HepG2 (cell line): ENCODE results near the gene PRICKLE3. TPM values are rescaled to one million over a fixed set of nuclear protein-coding genes. Genes with fewer than 3 reads are reported as not detected.

Source experiments
- AGO1 ChIP-seq: fragments of 200-400 bp; formaldehyde crosslinking; IDR thresholded peaks from 2 replicates; pipeline ENCODE4 v1.6.1; 2017; ENCODE audit warnings: mild to moderate bottlenecking, low read depth, low read length, moderate library complexity; ENCODE audit not compliant: poor library complexity, severe bottlenecking
- BCL6 ChIP-seq: IDR thresholded peaks from 2 replicates; pipeline ENCODE4 v1.6.1; 2016; ENCODE audit warnings: missing genetic modification reagents, missing compliant biosample characterization
- CCDC6 ChIP-seq: sonication (generic); formaldehyde crosslinking; IDR thresholded peaks from 2 replicates; pipeline ENCODE4 v1.8.1; 2022; ENCODE audit warnings: mild to moderate bottlenecking, missing genetic modification reagents, moderate library complexity
- CHD2 ChIP-seq: IDR thresholded peaks from 2 replicates; pipeline ENCODE4 v1.6.1; 2011; ENCODE audit warnings: low read depth, low read length, improper control_type of control experiment
- HDAC6 ChIP-seq: fragments of 200-600 bp; sonication (generic); IDR thresholded peaks from 2 replicates; pipeline ENCODE4 v1.7.0; 2017; ENCODE audit warnings: mild to moderate bottlenecking, antibody characterized with exemption, low read length, low read depth
- HIVEP1 ChIP-seq: sonication (generic); formaldehyde crosslinking; IDR thresholded peaks from 2 replicates; pipeline ENCODE4 v1.4.0; 2020; ENCODE audit warnings: mild to moderate bottlenecking, missing genetic modification reagents
- KLF12 ChIP-seq: sonication (generic); formaldehyde crosslinking; IDR thresholded peaks from 2 replicates; pipeline ENCODE4 v1.4.0; 2020; ENCODE audit warnings: missing genetic modification reagents, borderline replicate concordance
- MEIS1 ChIP-seq: sonication (generic); formaldehyde crosslinking; IDR thresholded peaks from 2 replicates; pipeline ENCODE4 v1.9.0; 2021; ENCODE audit warnings: mild to moderate bottlenecking, missing genetic modification reagents, moderate library complexity, borderline replicate concordance
- SIX1 ChIP-seq: sonication (generic); formaldehyde crosslinking; IDR thresholded peaks from 2 replicates; pipeline ENCODE4 v1.4.0; 2020; ENCODE audit warnings: missing genetic modification reagents, borderline replicate concordance
- SPEN ChIP-seq: sonication (generic); formaldehyde crosslinking; IDR thresholded peaks from 2 replicates; pipeline ENCODE4 v1.5.1; 2020; ENCODE audit warnings: low read depth, mild to moderate bottlenecking, missing genetic modification reagents
- ZBTB37 ChIP-seq: sonication (generic); formaldehyde crosslinking; IDR thresholded peaks from 2 replicates; pipeline ENCODE4 v1.4.0; 2020; ENCODE audit warnings: mild to moderate bottlenecking, missing genetic modification reagents
- ZEB1 ChIP-seq: IDR thresholded peaks from 2 replicates; pipeline ENCODE4 v1.6.1; 2012; ENCODE audit warnings: mild to moderate bottlenecking, low read depth, inconsistent platforms; ENCODE audit not compliant: insufficient replicate concordance
- ZNF335 ChIP-seq: sonication (generic); formaldehyde crosslinking; IDR thresholded peaks from 2 replicates; pipeline ENCODE4 v1.4.0; 2020; ENCODE audit warnings: missing genetic modification reagents
- ZNF33B ChIP-seq: sonication (generic); formaldehyde crosslinking; IDR thresholded peaks from 2 replicates; pipeline ENCODE4 v1.5.1; 2020; ENCODE audit warnings: mild to moderate bottlenecking, missing genetic modification reagents
- ZNF850 ChIP-seq: sonication (generic); formaldehyde crosslinking; conservative IDR thresholded peaks from 2 replicates; pipeline ENCODE4 v1.9.0; 2021; ENCODE audit warnings: mild to moderate bottlenecking, missing genetic modification reagents
- ZNF883 ChIP-seq: sonication (generic); formaldehyde crosslinking; IDR thresholded peaks from 2 replicates; pipeline ENCODE4 v1.5.1; 2020; ENCODE audit warnings: mild to moderate bottlenecking, missing genetic modification reagents; ENCODE audit errors: not compliant biosample characterization
- polyA plus RNA-seq, 8 experiments: library from polyadenylated mRNA; depleted of rRNA in 3 of 8; stranded (reverse) in 7 of 8; unstranded in 1 of 8; fragments of >200 nt; fragmentation: Illumina TruSeq in 4 of 8; extraction: Trizol in 4 of 8; gene quantifications; 2 replicates each; pipeline versions ENCODE4 v1.2.1 to v1.2.3, GENCODE V29; 2011 to 2016; ENCODE audit warnings: low read depth in 4 of 8, missing spikeins in 1 of 8, mixed read lengths in 1 of 8; ENCODE audit not compliant: insufficient read depth in 1 of 8
- total RNA-seq, 5 experiments: library from RNA; depleted of rRNA; stranded (reverse); fragments of >200 nt; fragmentation: Illumina TruSeq; extraction: Trizol; gene quantifications; 2 replicates each; pipeline ENCODE4 v1.2.3, GENCODE V29; 2016; ENCODE audit warnings: low read depth in 1 of 5
- TF ChIP-seq, protein P1 (sequence below): sonication (generic); formaldehyde crosslinking; IDR thresholded peaks from 2 replicates; pipeline ENCODE4 v1.4.0; 2020; ENCODE audit warnings: missing genetic modification reagents, borderline replicate concordance
- TF ChIP-seq, protein P2 (sequence below): sonication (generic); formaldehyde crosslinking; IDR thresholded peaks from 2 replicates; pipeline ENCODE4 v1.8.0; 2022; ENCODE audit warnings: missing genetic modification reagents, mild to moderate bottlenecking, borderline replicate concordance

Gene PRICKLE3
- total and polyA plus RNA-seq, 2 of the 13 experiments (the other 11 are each of a cell fraction or from before 2014, with no cell fraction given), result 2.6 TPM

- no peak for TF ChIP-seq ZBTB37 (CRISPR knock-in tag)
- no peak for TF ChIP-seq ZNF850 (CRISPR knock-in tag)
- TF ChIP-seq BCL6, result no peak
- TF ChIP-seq ZNF335 (CRISPR knock-in tag), result no peak
- TF ChIP-seq ZNF883 (CRISPR knock-in tag), result peak; percentile 46
- TF ChIP-seq CCDC6 (CRISPR knock-in tag), result peak; percentile 85
- TF ChIP-seq, protein P1, sequence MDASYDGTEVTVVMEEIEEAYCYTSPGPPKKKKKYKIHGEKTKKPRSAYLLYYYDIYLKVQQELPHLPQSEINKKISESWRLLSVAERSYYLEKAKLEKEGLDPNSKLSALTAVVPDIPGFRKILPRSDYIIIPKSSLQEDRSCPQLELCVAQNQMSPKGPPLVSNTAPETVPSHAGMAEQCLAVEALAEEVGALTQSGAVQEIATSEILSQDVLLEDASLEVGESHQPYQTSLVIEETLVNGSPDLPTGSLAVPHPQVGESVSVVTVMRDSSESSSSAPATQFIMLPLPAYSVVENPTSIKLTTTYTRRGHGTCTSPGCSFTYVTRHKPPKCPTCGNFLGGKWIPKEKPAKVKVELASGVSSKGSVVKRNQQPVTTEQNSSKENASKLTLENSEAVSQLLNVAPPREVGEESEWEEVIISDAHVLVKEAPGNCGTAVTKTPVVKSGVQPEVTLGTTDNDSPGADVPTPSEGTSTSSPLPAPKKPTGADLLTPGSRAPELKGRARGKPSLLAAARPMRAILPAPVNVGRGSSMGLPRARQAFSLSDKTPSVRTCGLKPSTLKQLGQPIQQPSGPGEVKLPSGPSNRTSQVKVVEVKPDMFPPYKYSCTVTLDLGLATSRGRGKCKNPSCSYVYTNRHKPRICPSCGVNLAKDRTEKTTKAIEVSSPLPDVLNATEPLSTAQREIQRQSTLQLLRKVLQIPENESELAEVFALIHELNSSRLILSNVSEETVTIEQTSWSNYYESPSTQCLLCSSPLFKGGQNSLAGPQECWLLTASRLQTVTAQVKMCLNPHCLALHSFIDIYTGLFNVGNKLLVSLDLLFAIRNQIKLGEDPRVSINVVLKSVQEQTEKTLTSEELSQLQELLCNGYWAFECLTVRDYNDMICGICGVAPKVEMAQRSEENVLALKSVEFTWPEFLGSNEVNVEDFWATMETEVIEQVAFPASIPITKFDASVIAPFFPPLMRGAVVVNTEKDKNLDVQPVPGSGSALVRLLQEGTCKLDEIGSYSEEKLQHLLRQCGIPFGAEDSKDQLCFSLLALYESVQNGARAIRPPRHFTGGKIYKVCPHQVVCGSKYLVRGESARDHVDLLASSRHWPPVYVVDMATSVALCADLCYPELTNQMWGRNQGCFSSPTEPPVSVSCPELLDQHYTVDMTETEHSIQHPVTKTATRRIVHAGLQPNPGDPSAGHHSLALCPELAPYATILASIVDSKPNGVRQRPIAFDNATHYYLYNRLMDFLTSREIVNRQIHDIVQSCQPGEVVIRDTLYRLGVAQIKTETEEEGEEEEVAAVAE (CRISPR knock-in tag), result 0 out of 2 replicates have a peak, but pooled peaks have one; percentile 34
- no peak for TF ChIP-seq CHD2
- TF ChIP-seq KLF12 (CRISPR knock-in tag), result peak; percentile 92
- no peak for TF ChIP-seq HDAC6
- TF ChIP-seq ZNF33B (CRISPR knock-in tag), result peak; percentile 49; the same call in 1 of the 2 replicates
- TF ChIP-seq MEIS1 (CRISPR knock-in tag), result peak; percentile 39; the same call in 1 of the 2 replicates
- peak; percentile 42 for TF ChIP-seq AGO1
- TF ChIP-seq SIX1, result no peak
- no peak for TF ChIP-seq ZEB1
- TF ChIP-seq, protein P2, sequence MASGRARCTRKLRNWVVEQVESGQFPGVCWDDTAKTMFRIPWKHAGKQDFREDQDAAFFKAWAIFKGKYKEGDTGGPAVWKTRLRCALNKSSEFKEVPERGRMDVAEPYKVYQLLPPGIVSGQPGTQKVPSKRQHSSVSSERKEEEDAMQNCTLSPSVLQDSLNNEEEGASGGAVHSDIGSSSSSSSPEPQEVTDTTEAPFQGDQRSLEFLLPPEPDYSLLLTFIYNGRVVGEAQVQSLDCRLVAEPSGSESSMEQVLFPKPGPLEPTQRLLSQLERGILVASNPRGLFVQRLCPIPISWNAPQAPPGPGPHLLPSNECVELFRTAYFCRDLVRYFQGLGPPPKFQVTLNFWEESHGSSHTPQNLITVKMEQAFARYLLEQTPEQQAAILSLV (CRISPR knock-in tag), result peak; percentile 53; the same call in 1 of the 2 replicates
- no peak for TF ChIP-seq HIVEP1 (CRISPR knock-in tag)
- peak; percentile 80 for TF ChIP-seq SPEN (CRISPR knock-in tag)
These were observed 14.0 kb upstream of the PRICKLE3 start, which contains the start of gene SYP (continued) for GRCh38 chrX:49199906-49200771.
